OCI-LY3 (cell line): Measurements from ENCODE around the gene ZNF500.

Source experiments
- H2AFZ ChIP-seq: fragments of 200-600, 300-600 bp; shearing (Covaris generic); 2 replicates; pipeline ENCODE4 v1.6.0; 2014; ENCODE audit warnings: antibody characterized with exemption, low read depth, low read length
- H3K27ac ChIP-seq: fragments of 200-600, 300-600 bp; sonication (generic); 2 replicates; pipeline ENCODE4 v1.5.1; 2014; ENCODE audit warnings: mild to moderate bottlenecking, low read length, moderate library complexity, mixed read lengths
- H3K27me3 ChIP-seq: fragments of 200-600, 300-600 bp; sonication (generic); 2 replicates; pipeline ENCODE4 v1.6.1; 2014; ENCODE audit warnings: low read depth, low read length, mixed read lengths
- H3K36me3 ChIP-seq: fragments of 200-600, 300-600 bp; sonication (generic); replicated peaks from 2 replicates; pipeline ENCODE3; 2014; ENCODE audit warnings: low read depth, low read length, mixed read lengths
- H3K4me1 ChIP-seq: fragments of 300-600, 200-600 bp; sonication (generic); 2 replicates; pipeline ENCODE4 v1.6.1; 2014; ENCODE audit warnings: low read length, mixed read lengths
- H3K4me2 ChIP-seq: fragments of 200-600, 300-600 bp; sonication (generic); 2 replicates; pipeline ENCODE4 v1.6.1; 2014; ENCODE audit warnings: low read length, mixed read lengths
- H3K4me3 ChIP-seq: fragments of 300-600, 200-600 bp; sonication (generic); 2 replicates; pipeline ENCODE4 v1.5.1; 2014; ENCODE audit warnings: antibody characterized with exemption, mild to moderate bottlenecking, low read length, moderate library complexity
- H3K79me2 ChIP-seq: fragments of 300-600, 200-600 bp; shearing (Covaris generic); 2 replicates; pipeline ENCODE4 v1.6.1; 2014; ENCODE audit warnings: mild to moderate bottlenecking, low read length, mixed read lengths
- H3K9ac ChIP-seq: fragments of 300-600, 200-600 bp; shearing (Covaris generic); 2 replicates; pipeline ENCODE4 v1.6.0; 2014; ENCODE audit warnings: mild to moderate bottlenecking, low read length, moderate library complexity
- H3K9me3 ChIP-seq: fragments of 200-600, 300-600 bp; shearing (Covaris generic); 2 replicates; pipeline ENCODE4 v1.6.1; 2014; ENCODE audit warnings: low read length, mixed read lengths; ENCODE audit not compliant: insufficient read depth
- H4K20me1 ChIP-seq: fragments of 200-600, 300-600 bp; sonication (generic); 2 replicates; pipeline ENCODE4 v1.6.1; 2016; ENCODE audit warnings: low read length, mixed read lengths; ENCODE audit not compliant: insufficient read depth
- CTCF ChIP-seq: fragments of 200-600, 300-600 bp; sonication (generic); IDR thresholded peaks from 2 replicates; pipeline ENCODE4 v1.5.1; 2014; ENCODE audit warnings: antibody characterized with exemption, low read length, low read depth
- EZH2phosphoT487 ChIP-seq: fragments of 200-600 bp; shearing (Covaris generic); IDR thresholded peaks from 2 replicates; pipeline ENCODE4 v1.6.1; 2018; ENCODE audit warnings: antibody characterized with exemption, mixed run types, low read depth

ZNF500 gene

GRCh38 chr16:4795828-4796572 lies 29.0 kb upstream of the ZNF500 start:
- Histone ChIP-seq H3K9me3 (no peaks in the 10 kb centered on the region), H3K27me3 (no peaks in the 10 kb centered on the region), H3K79me2 (no peaks in the 10 kb centered on the region), H3K27ac (no peak overlapping the region), H3K4me1 (no peaks in the 10 kb centered on the region), H3K4me3 (no peak overlapping the region), H3K9ac (no peak overlapping the region), H2AFZ (no peak overlapping the region), H3K4me2 (no peak overlapping the region), H4K20me1 (no peaks in the 10 kb centered on the region), H3K36me3 (no peaks in the 10 kb centered on the region)
- TF ChIP-seq EZH2phosphoT487 (no peak), CTCF (no peak)

- Histone ChIP-seq H3K27ac (no peak within 1 kb of the TSS), H4K20me1 (no peaks in the 10 kb centered on the region), H3K9me3 (no peaks in the 10 kb centered on the region), H3K36me3 (no peaks in the 10 kb centered on the region), H3K27me3 (no peaks in the 10 kb centered on the region), H3K9ac (no peak within 1 kb of the TSS), H2AFZ (no peak within 1 kb of the TSS), H3K4me3 (no peak within 1 kb of the TSS), H3K4me2 (no peak within 1 kb of the TSS), H3K79me2 (no peaks in the 10 kb centered on the region), H3K4me1 (no peaks in the 10 kb centered on the region)
- TF ChIP-seq EZH2phosphoT487, result no peak
- TF ChIP-seq CTCF, result no peak
Observed at GRCh38 chr16:4795181-4795827, 28.3 kb upstream of the ZNF500 start, which contains the start of gene SMIM22. Gene SMIM22, plus strand, starts transcription at chr16:4795369. Its CDS starts 366 bp downstream, at chr16:4795735.

- Histone ChIP-seq H3K9ac (no peak overlapping the region), H3K4me2 (no peak overlapping the region), H3K27me3 (no peaks in the 10 kb centered on the region)
Observed at GRCh38 chr16:4792951-4793513, 26.1 kb upstream of the ZNF500 start.

More at GRCh38 chr16:4792951-4793513, 26.1 kb upstream of the ZNF500 start:
- Histone ChIP-seq H3K79me2 (no peaks in the 10 kb centered on the region), H4K20me1 (no peaks in the 10 kb centered on the region), H3K4me1 (no peaks in the 10 kb centered on the region), H3K36me3 (no peaks in the 10 kb centered on the region), H2AFZ (no peak overlapping the region), H3K9me3 (no peaks in the 10 kb centered on the region), H3K27ac (no peak overlapping the region), H3K4me3 (no peak overlapping the region)
- no peak for TF ChIP-seq CTCF
- no peak for TF ChIP-seq EZH2phosphoT487
